ENCODE measurements around the gene ANKRD9.

ANKRD9 gene

DNA sequence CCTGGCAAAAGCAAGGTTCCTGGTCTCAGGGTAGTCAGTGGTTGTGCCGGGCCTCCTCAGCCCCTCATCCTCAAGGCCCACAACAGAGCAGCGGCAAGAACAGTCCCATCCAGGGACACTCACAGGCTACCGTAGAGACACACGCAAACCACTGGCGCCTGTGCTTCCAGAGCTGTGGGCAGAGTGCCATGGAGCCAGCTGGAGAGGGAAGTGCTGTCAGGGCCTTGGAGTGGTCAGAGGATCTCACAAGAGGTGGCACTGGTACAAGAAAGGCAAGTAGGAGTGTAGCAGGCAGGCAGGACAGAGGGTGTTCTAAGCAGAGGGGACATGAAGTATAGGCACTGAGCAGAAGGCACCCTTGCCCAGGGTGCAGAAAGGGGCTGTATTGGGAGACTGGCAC lies 34.6 kb downstream of the ANKRD9 start:
- Histone ChIP-seq H3K27ac (no peak overlapping the region), H3K36me3 (no peaks in the 10 kb centered on the region), H3K9me3 (ENCODE audit: severe bottlenecking) (no peaks in the 10 kb centered on the region), H3K4me3 (ENCODE audit: low read depth, low read length) (no peak overlapping the region), H3K27me3 (ENCODE audit: insufficient read depth, low read depth, severe bottlenecking) (no peaks in the 10 kb centered on the region)
- DNase-seq: no peak
- TF ChIP-seq, protein P1, sequence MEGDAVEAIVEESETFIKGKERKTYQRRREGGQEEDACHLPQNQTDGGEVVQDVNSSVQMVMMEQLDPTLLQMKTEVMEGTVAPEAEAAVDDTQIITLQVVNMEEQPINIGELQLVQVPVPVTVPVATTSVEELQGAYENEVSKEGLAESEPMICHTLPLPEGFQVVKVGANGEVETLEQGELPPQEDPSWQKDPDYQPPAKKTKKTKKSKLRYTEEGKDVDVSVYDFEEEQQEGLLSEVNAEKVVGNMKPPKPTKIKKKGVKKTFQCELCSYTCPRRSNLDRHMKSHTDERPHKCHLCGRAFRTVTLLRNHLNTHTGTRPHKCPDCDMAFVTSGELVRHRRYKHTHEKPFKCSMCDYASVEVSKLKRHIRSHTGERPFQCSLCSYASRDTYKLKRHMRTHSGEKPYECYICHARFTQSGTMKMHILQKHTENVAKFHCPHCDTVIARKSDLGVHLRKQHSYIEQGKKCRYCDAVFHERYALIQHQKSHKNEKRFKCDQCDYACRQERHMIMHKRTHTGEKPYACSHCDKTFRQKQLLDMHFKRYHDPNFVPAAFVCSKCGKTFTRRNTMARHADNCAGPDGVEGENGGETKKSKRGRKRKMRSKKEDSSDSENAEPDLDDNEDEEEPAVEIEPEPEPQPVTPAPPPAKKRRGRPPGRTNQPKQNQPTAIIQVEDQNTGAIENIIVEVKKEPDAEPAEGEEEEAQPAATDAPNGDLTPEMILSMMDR (IDR thresholded peaks at IDR 0.05; ENCODE audit: low read depth, low read length): no peak

DNA sequence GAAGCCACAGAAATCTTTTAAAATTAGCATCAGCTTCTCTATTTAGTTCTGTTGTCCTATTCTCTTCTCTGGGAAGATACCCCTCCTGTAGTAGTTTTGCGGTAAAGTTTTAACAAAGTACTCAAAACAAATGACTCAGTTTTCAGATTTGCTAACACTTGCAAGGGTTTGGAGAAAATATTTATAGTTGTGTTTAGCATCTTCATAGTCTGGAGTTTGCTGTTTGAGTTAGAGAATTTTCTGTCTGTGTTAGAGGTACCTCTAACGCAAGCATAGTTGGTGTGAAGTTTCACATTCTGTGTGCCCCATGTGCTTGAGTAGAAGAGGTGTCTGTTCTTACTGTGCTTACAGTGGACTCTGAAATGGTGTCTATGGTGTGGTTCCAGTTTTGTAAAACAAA lies 36.0 kb downstream of the ANKRD9 start:
- no peak overlapping the region for H3K4me3 ChIP-seq (ENCODE audit: low read depth, low read length)
- no peaks in the 10 kb centered on the region for H3K36me3 ChIP-seq
- no peak overlapping the region for H3K27ac ChIP-seq
- no peak for DNase-seq
- no peaks in the 10 kb centered on the region for H3K27me3 ChIP-seq (ENCODE audit: insufficient read depth, low read depth, severe bottlenecking)
- TF ChIP-seq, protein P1 (IDR thresholded peaks at IDR 0.05; ENCODE audit: low read depth, low read length): no peak
- no peaks in the 10 kb centered on the region for H3K9me3 ChIP-seq (ENCODE audit: severe bottlenecking)

DNA sequence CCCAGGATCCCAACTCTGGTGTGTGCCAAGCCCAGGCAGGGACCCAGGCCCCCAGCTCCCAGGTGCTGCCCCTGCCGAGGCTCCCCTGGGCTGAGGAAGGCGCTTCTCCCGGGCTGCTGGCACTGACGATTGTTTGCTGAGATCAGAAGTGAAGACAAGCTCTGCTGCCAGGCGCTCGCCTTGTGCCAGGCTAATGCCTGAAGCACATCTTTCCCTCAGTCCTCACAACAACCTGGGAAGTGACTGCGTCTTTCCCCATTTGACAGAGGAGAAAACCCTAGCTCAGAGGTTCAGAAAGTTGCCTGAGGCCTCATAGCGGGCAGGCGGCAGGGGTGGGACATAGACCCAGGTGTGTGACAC lies 36.8 kb downstream of the ANKRD9 start:
- TF ChIP-seq, protein P1 (IDR thresholded peaks at IDR 0.05; ENCODE audit: low read depth, low read length): no peak
- no peaks in the 10 kb centered on the region for H3K36me3 ChIP-seq
- no peaks in the 10 kb centered on the region for H3K27me3 ChIP-seq (ENCODE audit: insufficient read depth, low read depth, severe bottlenecking)
- DNase-seq: no peak
- no peak overlapping the region for H3K27ac ChIP-seq
- no peak overlapping the region for H3K4me3 ChIP-seq (ENCODE audit: low read depth, low read length)
- H3K9me3 ChIP-seq (ENCODE audit: severe bottlenecking): no peaks in the 10 kb centered on the region

DNA sequence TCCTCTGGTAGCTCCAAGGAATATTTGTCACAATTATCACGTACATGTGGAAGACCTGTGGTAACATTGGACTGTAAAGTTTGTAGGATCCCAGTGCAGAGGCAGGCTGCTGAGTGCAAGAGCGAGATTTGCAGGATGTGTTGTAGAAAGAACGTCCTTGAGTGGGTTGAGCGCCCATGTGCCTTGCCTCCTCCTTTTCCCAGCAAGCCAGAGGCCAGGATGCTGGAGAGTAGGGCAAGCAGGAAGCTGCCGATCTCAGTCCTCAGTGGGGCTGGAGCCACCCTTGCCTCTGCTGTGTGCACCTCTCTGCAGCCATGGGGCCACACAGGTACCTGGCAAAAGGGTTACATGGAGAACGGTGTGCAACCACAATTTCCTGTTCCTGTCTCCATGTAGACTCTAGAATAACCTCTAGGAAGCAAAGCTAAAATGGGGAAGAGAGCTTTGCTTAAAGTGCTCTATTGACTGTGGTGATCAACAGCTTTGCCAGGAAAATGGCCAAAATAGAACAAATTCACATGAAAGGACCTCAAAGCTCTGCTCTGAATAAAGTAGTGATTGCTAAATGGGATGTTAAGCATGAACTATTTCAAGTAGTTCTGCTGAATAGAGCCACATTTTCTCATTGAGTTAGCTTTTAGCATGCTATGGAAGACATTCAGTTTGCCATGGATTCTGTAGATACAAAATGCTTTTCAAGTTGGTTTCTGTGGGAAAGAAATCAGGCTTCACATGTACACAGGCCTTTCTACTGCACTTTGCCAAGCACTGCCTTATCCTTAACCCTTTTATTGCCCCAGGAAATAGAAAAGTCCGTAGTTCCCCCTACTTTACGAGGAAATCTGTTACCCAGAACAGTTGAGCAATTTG lies 37.4 kb downstream of the ANKRD9 start:
- TF ChIP-seq, protein P1 (IDR thresholded peaks at IDR 0.05; ENCODE audit: low read depth, low read length): no peak
- Histone ChIP-seq H3K36me3 (no peaks in the 10 kb centered on the region), H3K9me3 (ENCODE audit: severe bottlenecking) (no peaks in the 10 kb centered on the region), H3K27ac (no peak overlapping the region), H3K4me3 (ENCODE audit: low read depth, low read length) (no peak overlapping the region), H3K27me3 (ENCODE audit: insufficient read depth, low read depth, severe bottlenecking) (no peaks in the 10 kb centered on the region)
- DNase-seq: no peak

DNA sequence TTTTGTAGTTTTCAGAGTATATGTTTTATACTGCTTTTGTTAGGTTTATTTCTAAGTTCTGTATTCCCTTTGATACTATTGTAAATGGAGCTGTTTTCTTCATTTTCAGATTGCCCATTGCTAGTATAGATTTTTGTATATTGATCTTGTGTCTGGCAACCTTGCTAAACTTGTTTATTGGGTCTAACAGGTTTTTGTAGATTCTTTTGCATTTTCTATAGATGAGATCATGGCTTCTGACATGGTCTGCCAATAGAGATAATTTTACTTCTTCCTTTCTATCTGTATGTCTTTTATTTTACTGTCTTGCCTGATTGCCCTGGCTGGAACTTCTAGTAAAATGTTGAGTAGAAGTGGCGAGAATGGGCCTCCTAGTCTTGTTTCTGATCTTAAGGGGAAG lies 40.3 kb downstream of the ANKRD9 start:
- Histone ChIP-seq H3K36me3 (no peaks in the 10 kb centered on the region), H3K27me3 (ENCODE audit: insufficient read depth, low read depth, severe bottlenecking) (no peaks in the 10 kb centered on the region), H3K9me3 (ENCODE audit: severe bottlenecking) (no peaks in the 10 kb centered on the region), H3K27ac (no peak overlapping the region), H3K4me3 (ENCODE audit: low read depth, low read length) (no peak overlapping the region)
- no peak for DNase-seq
- TF ChIP-seq, protein P1 (IDR thresholded peaks at IDR 0.05; ENCODE audit: low read depth, low read length): no peak

All from WERI-Rb-1 (cell line).